Mesenchymal stem cell (in vitro differentiated cells and primary cell): ENCODE data around the gene IRAK3.

Source experiments
- DNase-seq: peaks from one replicate; pipeline ENCODE4 v3.0.0-alpha.2; 2013
- H2AFZ ChIP-seq: one replicate; pipeline ENCODE4 v1.6.1; 2013; ENCODE audit warnings: low read depth, mild to moderate bottlenecking, control low read depth, inconsistent platforms, low read length, moderate library complexity
- H2AK5ac ChIP-seq: 2 replicates; pipeline ENCODE4 v1.6.1; 2013; ENCODE audit warnings: low read length, moderate library complexity, mild to moderate bottlenecking, inconsistent platforms; ENCODE audit not compliant: severe bottlenecking
- H2BK120ac ChIP-seq: one replicate; pipeline ENCODE4 v1.6.1; 2013; ENCODE audit warnings: low read depth, mild to moderate bottlenecking, inconsistent platforms, low read length, moderate library complexity
- H2BK12ac ChIP-seq, 2 experiments: one replicate each; pipeline ENCODE4 v1.6.1; 2013; ENCODE audit warnings: inconsistent platforms in 2 of 2, low read length in 2 of 2, mild to moderate bottlenecking in 2 of 2, moderate library complexity in 2 of 2, control low read depth in 1 of 2
- H2BK15ac ChIP-seq: one replicate; pipeline ENCODE4 v1.6.1; 2013; ENCODE audit warnings: mild to moderate bottlenecking, low read depth, inconsistent platforms; ENCODE audit not compliant: poor library complexity, severe bottlenecking
- H2BK5ac ChIP-seq: 2 replicates; pipeline ENCODE4 v1.6.1; 2013; ENCODE audit warnings: low read depth, mild to moderate bottlenecking, low read length, control low read depth, inconsistent platforms; ENCODE audit not compliant: poor library complexity, severe bottlenecking
- H3K14ac ChIP-seq, 2 experiments: one replicate each; pipeline ENCODE4 v1.6.1; 2013; ENCODE audit warnings: inconsistent platforms in 2 of 2, low read length in 2 of 2, control low read depth in 1 of 2, mild to moderate bottlenecking in 1 of 2, moderate library complexity in 1 of 2
- H3K18ac ChIP-seq, 2 experiments: one replicate each; pipeline ENCODE4 v1.6.1; 2013; ENCODE audit warnings: inconsistent platforms in 2 of 2, low read length in 2 of 2, control low read depth in 1 of 2, low read depth in 1 of 2, mild to moderate bottlenecking in 1 of 2
- H3K23ac ChIP-seq, 2 experiments: one replicate each; pipeline ENCODE4 v1.6.1; 2013; ENCODE audit warnings: inconsistent platforms in 2 of 2, low read length in 2 of 2, mild to moderate bottlenecking in 2 of 2, moderate library complexity in 2 of 2, control low read depth in 1 of 2
- H3K27ac ChIP-seq: 2 replicates; pipeline ENCODE4 v1.5.1; 2013; ENCODE audit warnings: mild to moderate bottlenecking, moderate library complexity, low read length, control low read depth, inconsistent platforms; ENCODE audit not compliant: poor library complexity, severe bottlenecking
- H3K27me3 ChIP-seq, 2 experiments: 2 replicates each; pipeline versions ENCODE4 v1.6.1 to v1.7.0; 2013; ENCODE audit warnings: low read length in 2 of 2, mild to moderate bottlenecking in 2 of 2, moderate library complexity in 2 of 2, control low read depth in 1 of 2, inconsistent platforms in 1 of 2; ENCODE audit not compliant: control insufficient read depth in 1 of 2, insufficient read depth in 1 of 2
- H3K36me3 ChIP-seq, 2 experiments: 2 replicates each; pipeline versions ENCODE4 v1.6.1 to v1.7.0; 2013; ENCODE audit warnings: low read length in 2 of 2, control low read depth in 1 of 2, inconsistent platforms in 1 of 2, low read depth in 1 of 2, mild to moderate bottlenecking in 1 of 2; ENCODE audit not compliant: insufficient read depth in 2 of 2, control insufficient read depth in 1 of 2
- H3K4ac ChIP-seq, 2 experiments: one replicate each; pipeline ENCODE4 v1.6.1; 2013; ENCODE audit warnings: inconsistent platforms in 2 of 2, low read length in 2 of 2, mild to moderate bottlenecking in 2 of 2, moderate library complexity in 2 of 2, control low read depth in 1 of 2, low read depth in 1 of 2
- H3K4me1 ChIP-seq: 2 replicates; pipeline ENCODE4 v1.6.1; 2013; ENCODE audit warnings: low read depth, low read length, control low read depth; ENCODE audit not compliant: control insufficient read depth, insufficient read depth
- H3K4me2 ChIP-seq: 2 replicates; pipeline ENCODE4 v1.6.1; 2013; ENCODE audit warnings: low read length, mild to moderate bottlenecking, inconsistent platforms; ENCODE audit not compliant: poor library complexity, severe bottlenecking
- H3K4me3 ChIP-seq, 2 experiments: 2 replicates each; pipeline versions ENCODE4 v1.5.1 to v1.7.0; 2013; ENCODE audit warnings: low read length in 2 of 2, mild to moderate bottlenecking in 2 of 2, control low read depth in 1 of 2, low read depth in 1 of 2; ENCODE audit not compliant: insufficient read depth in 1 of 2
- H3K79me1 ChIP-seq: replicated peaks from 2 replicates; pipeline ENCODE4 v1.6.1; 2013; ENCODE audit warnings: mild to moderate bottlenecking, control low read depth, low read length, inconsistent platforms; ENCODE audit not compliant: poor library complexity, severe bottlenecking
- H3K9ac ChIP-seq: 2 replicates; pipeline ENCODE4 v1.7.0; 2013; ENCODE audit warnings: mild to moderate bottlenecking, low read length, moderate library complexity
- H3K9me3 ChIP-seq: 2 replicates; pipeline ENCODE4 v1.7.0; 2013; ENCODE audit warnings: mild to moderate bottlenecking, low read length; ENCODE audit not compliant: control insufficient read depth
- H4K8ac ChIP-seq: one replicate; pipeline ENCODE4 v1.6.1; 2013; ENCODE audit warnings: inconsistent platforms, mild to moderate bottlenecking, low read length, moderate library complexity
- H4K91ac ChIP-seq: one replicate; pipeline ENCODE4 v1.6.1; 2013; ENCODE audit warnings: mild to moderate bottlenecking, low read length, inconsistent platforms
- WGBS: methylation state at CpG from one replicate; pipeline ENCODE4 v1.1.7; 2013; ENCODE audit warnings: mixed read lengths; 5-methylcytosine and 5-hydroxymethylcytosine counted together

Gene IRAK3

DNA sequence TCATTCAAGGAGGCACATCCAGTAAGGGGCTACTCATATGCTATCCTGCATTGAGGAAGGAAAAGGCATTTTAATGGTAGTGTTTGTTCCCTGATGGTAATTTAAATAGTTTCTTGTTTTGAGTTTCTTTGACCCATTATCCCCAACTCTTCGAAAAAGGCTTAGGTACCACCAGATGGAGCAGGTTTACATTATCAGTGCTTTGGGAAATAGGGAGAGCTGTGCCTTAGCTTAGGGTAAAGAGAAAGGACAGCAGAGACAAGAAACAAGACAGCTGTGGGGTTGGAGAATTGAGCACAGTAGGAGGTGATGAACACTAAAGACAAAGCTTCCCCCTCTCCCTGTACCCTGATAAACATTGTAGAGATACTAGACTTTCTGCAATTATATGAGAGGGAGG, 84.1 kb downstream of the IRAK3 start:
- no peak overlapping the region for H4K8ac ChIP-seq
- no peak overlapping the region for H2BK12ac ChIP-seq
- H2AK5ac ChIP-seq: no peak overlapping the region
- no peaks in the 10 kb centered on the region for H3K79me1 ChIP-seq
- no peak overlapping the region for H3K18ac ChIP-seq
- H4K91ac ChIP-seq: no peak overlapping the region
- no peak overlapping the region for H3K14ac ChIP-seq
- H3K23ac ChIP-seq: no peak overlapping the region
- H2BK15ac ChIP-seq: no peak overlapping the region
- no peak overlapping the region for H2BK5ac ChIP-seq
- H3K36me3 ChIP-seq: no peaks in the 10 kb centered on the region
- no peak overlapping the region for H3K4ac ChIP-seq
- H2BK120ac ChIP-seq: no peak overlapping the region
- no peaks in the 10 kb centered on the region for H3K4me1 ChIP-seq
- peaks cover 4 to 18% of the 10 kb centered on the region in 2 experiments for H3K27me3 ChIP-seq
- no peak overlapping the region for H3K9ac ChIP-seq
- H3K9me3 ChIP-seq: no peaks in the 10 kb centered on the region
- no CpG with 5 or more reads among the region's 1 CpG for WGBS
- no peak overlapping the region for H3K4me3 ChIP-seq
- no peak for DNase-seq
- no peak overlapping the region for H2AFZ ChIP-seq
- no peak overlapping the region for H3K27ac ChIP-seq
- H3K4me2 ChIP-seq: no peak overlapping the region

- H3K23ac ChIP-seq: no peak overlapping the region
- H3K9me3 ChIP-seq: no peaks in the 10 kb centered on the region
- H3K79me1 ChIP-seq: no peaks in the 10 kb centered on the region
- H3K4me1 ChIP-seq: no peaks in the 10 kb centered on the region
- no peak overlapping the region for H2AK5ac ChIP-seq
- no peak overlapping the region for H3K27ac ChIP-seq
- no peak overlapping the region for H3K4me3 ChIP-seq
- H2AFZ ChIP-seq: no peak overlapping the region
- no peak overlapping the region for H3K14ac ChIP-seq
- no peak overlapping the region for H2BK15ac ChIP-seq
- DNase-seq: no peak
- no peak overlapping the region for H4K91ac ChIP-seq
- 100% methylated on average over 1 of the region's 2 CpGs for WGBS
- peaks cover 9 to 10% of the 10 kb centered on the region in 2 experiments for H3K27me3 ChIP-seq
- H2BK5ac ChIP-seq: no peak overlapping the region
- no peak overlapping the region for H3K4me2 ChIP-seq
- H4K8ac ChIP-seq: no peak overlapping the region
- H2BK120ac ChIP-seq: no peak overlapping the region
- H3K9ac ChIP-seq: no peak overlapping the region
- no peaks in the 10 kb centered on the region for H3K36me3 ChIP-seq
- H3K4ac ChIP-seq: no peak overlapping the region
- no peak overlapping the region for H3K18ac ChIP-seq
- H2BK12ac ChIP-seq: no peak overlapping the region
Measured at GRCh38 chr12:66275040-66275439, 86.0 kb downstream of the IRAK3 start.

GRCh38 chr12:66279123-66279712, 90.2 kb downstream of the IRAK3 start:
- Histone ChIP-seq H2AK5ac (no peak overlapping the region), H3K18ac (no peak overlapping the region), H2AFZ (no peak overlapping the region), H3K4me2 (no peak overlapping the region), H4K8ac (no peak overlapping the region), H3K4me1 (no peaks in the 10 kb centered on the region), H4K91ac (no peak overlapping the region), H3K9ac (no peak overlapping the region), H3K4ac (no peak overlapping the region), H2BK12ac (no peak overlapping the region), H3K14ac (no peak overlapping the region), H3K9me3 (no peaks in the 10 kb centered on the region), H3K36me3 (no peaks in the 10 kb centered on the region), H3K79me1 (no peaks in the 10 kb centered on the region), H3K4me3 (no peak overlapping the region), H3K27ac (no peak overlapping the region), H2BK5ac (no peak overlapping the region), H3K27me3 (peaks cover 9 to 18% of the 10 kb centered on the region in 2 experiments), H2BK120ac (no peak overlapping the region), H2BK15ac (no peak overlapping the region), H3K23ac (no peak overlapping the region)
- WGBS: 54% methylated on average over 3 of the region's 3 CpGs
- peak; percentile 30 for DNase-seq

- Histone ChIP-seq H3K4ac (no peak overlapping the region), H3K27me3 (peaks cover 9 to 18% of the 10 kb centered on the region in 2 experiments), H3K79me1 (no peaks in the 10 kb centered on the region), H4K91ac (no peak overlapping the region), H2BK15ac (no peak overlapping the region), H3K4me2 (no peak overlapping the region), H3K27ac (no peak overlapping the region), H2BK12ac (no peak overlapping the region), H3K23ac (no peak overlapping the region), H2AFZ (no peak overlapping the region), H2BK120ac (no peak overlapping the region), H3K9ac (no peak overlapping the region), H4K8ac (no peak overlapping the region), H3K9me3 (no peaks in the 10 kb centered on the region), H3K14ac (no peak overlapping the region), H2BK5ac (no peak overlapping the region), H3K36me3 (no peaks in the 10 kb centered on the region), H3K4me1 (no peaks in the 10 kb centered on the region), H3K4me3 (no peak overlapping the region), H2AK5ac (no peak overlapping the region), H3K18ac (no peak overlapping the region)
- no peak for DNase-seq
- WGBS: 83% methylated on average over 1 of the region's 1 CpG
Measured at GRCh38 chr12:66280561-66280960, 91.5 kb downstream of the IRAK3 start.
